T-cell (primary cell): ENCODE data around the gene BMPR1B. TPM values are rescaled to one million over a fixed set of nuclear protein-coding genes. Genes with fewer than 3 reads are reported as not detected.
"Not testable (repeated sequence)": the region's sequence is repeated elsewhere in the genome, so short reads cannot be mapped to it uniquely, and the experiment has no call there.

Source experiments
- ATAC-seq, 4 experiments: fragments of 200-7000 bp in 3 of 4; fragments of 150-1000 bp in 1 of 4; cut with Tn5 transposase; replicated peaks in 1 of 4; 1 replicate in 3 of 4; 2 replicates in 1 of 4; pipeline ENCODE4 v1.10.0; 2021; ENCODE audit warnings: moderate library complexity in 3 of 4, mild to moderate bottlenecking in 2 of 4, moderate number of reproducible peaks in 1 of 4
- CTCF ChIA-PET, 2 donors: fragments of 300-600 bp; sonication (Branson Sonifier 250); formaldehyde crosslinking; loops; one replicate each; lab custom pipeline; 2022; ENCODE audit warnings: antibody characterized with exemption in 2 of 2; lab: Charles Lee
- POLR2A ChIA-PET, 2 donors: fragments of 300-600 bp; sonication (Branson Sonifier 250); formaldehyde crosslinking; loops; one replicate each; lab custom pipeline; 2022; ENCODE audit warnings: antibody characterized with exemption in 2 of 2; lab: Charles Lee
- DNase-seq, 35 experiments: peaks; one replicate each; pipeline versions ENCODE4 v3.0.0 to v3.0.0-alpha.2; 2013 to 2023
- H3K27ac ChIP-seq: one replicate; pipeline ENCODE4 v1.5.1; 2013; ENCODE audit warnings: low read length
- H3K27me3 ChIP-seq, 2 experiments: replicated peaks in 1 of 2; 1 replicate in 1 of 2; 2 replicates in 1 of 2; pipeline versions ENCODE4 v1.6.1 to v1.7.0; 2013; ENCODE audit warnings: low read length in 1 of 2, mixed read lengths in 1 of 2; ENCODE audit not compliant: control insufficient read depth in 2 of 2, insufficient read depth in 2 of 2; ENCODE audit errors: extremely low read depth in 1 of 2
- H3K36me3 ChIP-seq, 2 donors: 1 replicate in 1 of 2; 2 replicates in 1 of 2; pipeline versions ENCODE4 v1.6.1 to v1.7.0; 2013; ENCODE audit warnings: low read length in 1 of 2; ENCODE audit not compliant: control insufficient read depth in 2 of 2, insufficient read depth in 1 of 2; ENCODE audit errors: extremely low read depth in 1 of 2
- H3K4me1 ChIP-seq, 2 experiments: 1 replicate in 1 of 2; 2 replicates in 1 of 2; pipeline versions ENCODE4 v1.6.1 to v1.7.0; 2013; ENCODE audit warnings: low read length in 2 of 2, mixed read lengths in 1 of 2; ENCODE audit not compliant: insufficient read depth in 2 of 2, control insufficient read depth in 1 of 2; ENCODE audit errors: extremely low read depth in 1 of 2
- H3K4me3 ChIP-seq, 2 donors: 1 replicate in 1 of 2; 2 replicates in 1 of 2; pipeline versions ENCODE4 v1.5.1 to v1.7.0; 2013; ENCODE audit warnings: mild to moderate bottlenecking in 2 of 2, low read length in 1 of 2, moderate library complexity in 1 of 2; ENCODE audit not compliant: control insufficient read depth in 1 of 2; ENCODE audit errors: extremely low read depth in 1 of 2
- H3K9me3 ChIP-seq: 2 replicates; pipeline ENCODE4 v1.7.0; 2013
- H3K27ac Mint-ChIP-seq, 2 donors: one replicate each; pipeline ENCODE4 v1.8.0; 2020 to 2021; ENCODE audit warnings: mild to moderate bottlenecking in 2 of 2, mixed read lengths in 2 of 2
- H3K27me3 Mint-ChIP-seq, 2 donors: one replicate each; pipeline ENCODE4 v1.8.0; 2021 to 2022; ENCODE audit warnings: mixed read lengths in 2 of 2
- H3K36me3 Mint-ChIP-seq: one replicate; pipeline ENCODE4 v1.8.0; 2021; ENCODE audit warnings: mixed read lengths
- H3K4me1 Mint-ChIP-seq, 3 donors: one replicate each; pipeline ENCODE4 v1.8.0; 2020 to 2022; ENCODE audit warnings: mixed read lengths in 3 of 3, mild to moderate bottlenecking in 1 of 3
- H3K4me3 Mint-ChIP-seq, 3 donors: one replicate each; pipeline ENCODE4 v1.8.0; 2020 to 2022; ENCODE audit warnings: mild to moderate bottlenecking in 3 of 3, mixed read lengths in 3 of 3, moderate library complexity in 3 of 3
- H3K9me3 Mint-ChIP-seq, 3 donors: one replicate each; pipeline ENCODE4 v1.8.0; 2020 to 2022; ENCODE audit warnings: mixed read lengths in 3 of 3
- WGBS: methylation state at CpG from one replicate; pipeline ENCODE4 v1.1.5; 2013; ENCODE audit warnings: missing lambda C conversion rate; ENCODE audit not compliant: insufficient coverage; 5-methylcytosine and 5-hydroxymethylcytosine counted together
- total RNA-seq, 35 experiments: library from RNA in 6 of 35; stranded (reverse) in 6 of 35; fragments of 120-200 nt in 1 of 35; gene quantifications; one replicate each; pipeline versions ENCODE4 v1.2.1 to v1.2.4 and lab custom pipeline; 2013 to 2026

BMPR1B gene
- total RNA-seq, 5 donors from 2014 or later (not counting 1 experiment from before 2014, with no cell fraction given): 0.09 to 0.36 (median 0.28) TPM; not detected in 2

- no peak for DNase-seq
- no peaks in the 10 kb centered on the region for H3K9me3 ChIP-seq
- H3K4me3 ChIP-seq: no peak overlapping the region
- ChIA-PET CTCF (interaction anchor here in 1 of 2 donors (0.7 kb wide), 1 partner anchor 234 kb away, joined by 4 read pairs; no protein-coding TSS in a partner anchor), POLR2A (no interaction called here)
- no CpG with 5 or more reads among the region's 1 CpG for WGBS
- H3K36me3 Mint-ChIP-seq: no peaks in the 10 kb centered on the region
- H3K27me3 Mint-ChIP-seq: peaks cover 0 to 6% of the 10 kb centered on the region in 2 donors
- no peak for ATAC-seq
- H3K27me3 ChIP-seq: no peaks in the 10 kb centered on the region
- H3K36me3 ChIP-seq: no peaks in the 10 kb centered on the region
- H3K4me3 Mint-ChIP-seq: no peak overlapping the region
- H3K4me1 ChIP-seq: no peaks in the 10 kb centered on the region
- no peak overlapping the region for H3K27ac ChIP-seq
- H3K4me1 Mint-ChIP-seq: no peaks in the 10 kb centered on the region
- no peak overlapping the region for H3K27ac Mint-ChIP-seq
- H3K9me3 Mint-ChIP-seq: no peaks in the 10 kb centered on the region
Measured at GRCh38 chr4:95058991-95059390, 301.2 kb downstream of the BMPR1B start.

- ChIA-PET POLR2A (no interaction called here), CTCF (interaction anchor here in 1 of 2 donors (0.7 kb wide), 1 partner anchor 234 kb away, joined by 4 read pairs; no protein-coding TSS in a partner anchor)
- no peaks in the 10 kb centered on the region for H3K4me1 Mint-ChIP-seq
- peaks cover 0 to 6% of the 10 kb centered on the region in 2 donors for H3K27me3 Mint-ChIP-seq
- no peak overlapping the region for H3K4me3 Mint-ChIP-seq
- WGBS: no CpG with 5 or more reads among the region's 1 CpG
- H3K27me3 ChIP-seq: no peaks in the 10 kb centered on the region
- H3K36me3 ChIP-seq: no peaks in the 10 kb centered on the region
- no peak overlapping the region for H3K27ac ChIP-seq
- no peaks in the 10 kb centered on the region for H3K36me3 Mint-ChIP-seq
- H3K9me3 ChIP-seq: no peaks in the 10 kb centered on the region
- no peak for DNase-seq
- no peak overlapping the region for H3K27ac Mint-ChIP-seq
- ATAC-seq: no peak
- H3K4me3 ChIP-seq: no peak overlapping the region
- H3K9me3 Mint-ChIP-seq: no peaks in the 10 kb centered on the region
- no peaks in the 10 kb centered on the region for H3K4me1 ChIP-seq
Measured at GRCh38 chr4:95059663-95060062, 301.9 kb downstream of the BMPR1B start.

GRCh38 chr4:95061220-95061619, 303.5 kb downstream of the BMPR1B start:
- Histone ChIP-seq H3K27ac (no peak overlapping the region), H3K36me3 (no peaks in the 10 kb centered on the region), H3K4me3 (no peak overlapping the region), H3K27me3 (no peaks in the 10 kb centered on the region), H3K9me3 (no peaks in the 10 kb centered on the region), H3K4me1 (no peaks in the 10 kb centered on the region)
- H3K27ac Mint-ChIP-seq: no peak overlapping the region
- ChIA-PET CTCF (no interaction called here), POLR2A (no interaction called here)
- H3K27me3 Mint-ChIP-seq: peaks cover 0 to 6% of the 10 kb centered on the region in 2 donors
- DNase-seq (no peak), ATAC-seq (no peak)
- H3K9me3 Mint-ChIP-seq: no peaks in the 10 kb centered on the region
- WGBS: no CpG with 5 or more reads among the region's 2 CpGs
- H3K36me3 Mint-ChIP-seq: no peaks in the 10 kb centered on the region
- no peaks in the 10 kb centered on the region for H3K4me1 Mint-ChIP-seq
- no peak overlapping the region for H3K4me3 Mint-ChIP-seq

GRCh38 chr4:95061801-95062200, 304.0 kb downstream of the BMPR1B start:
- DNase-seq, H3K36me3 Mint-ChIP-seq, H3K27me3 Mint-ChIP-seq, H3K9me3 ChIP-seq, H3K4me3 ChIP-seq, H3K27me3 ChIP-seq, H3K9me3 Mint-ChIP-seq, CTCF ChIA-PET, H3K36me3 ChIP-seq, H3K4me1 Mint-ChIP-seq, H3K4me1 ChIP-seq, ATAC-seq, H3K4me3 Mint-ChIP-seq, POLR2A ChIA-PET, H3K27ac Mint-ChIP-seq, H3K27ac ChIP-seq: not testable (repeated sequence)
- no CpG with 5 or more reads among the region's 4 CpGs for WGBS

- CTCF ChIA-PET: no interaction called here
- Histone ChIP-seq H3K9me3 (no peaks in the 10 kb centered on the region), H3K36me3 (no peaks in the 10 kb centered on the region), H3K4me3 (no peak overlapping the region), H3K27ac (no peak overlapping the region), H3K4me1 (no peaks in the 10 kb centered on the region), H3K27me3 (no peaks in the 10 kb centered on the region)
- Mint-ChIP-seq H3K4me3 (no peak overlapping the region), H3K27me3 (peaks cover 0 to 4% of the 10 kb centered on the region in 2 donors), H3K36me3 (no peaks in the 10 kb centered on the region), H3K9me3 (no peaks in the 10 kb centered on the region), H3K27ac (no peak overlapping the region), H3K4me1 (no peaks in the 10 kb centered on the region)
- POLR2A ChIA-PET: no interaction called here
- WGBS: no CpG with 5 or more reads among the region's 1 CpG
- no peak for DNase-seq
- ATAC-seq: no peak
Measured at GRCh38 chr4:95066050-95066449, 308.3 kb downstream of the BMPR1B start.

GRCh38 chr4:95068401-95068800, 310.6 kb downstream of the BMPR1B start:
- Mint-ChIP-seq H3K36me3 (no peaks in the 10 kb centered on the region), H3K9me3 (no peaks in the 10 kb centered on the region), H3K27ac (no peak overlapping the region), H3K4me1 (no peaks in the 10 kb centered on the region), H3K4me3 (no peak overlapping the region), H3K27me3 (peaks cover 0 to 3% of the 10 kb centered on the region in 2 donors)
- Histone ChIP-seq H3K4me1 (no peaks in the 10 kb centered on the region), H3K4me3 (no peak overlapping the region), H3K27ac (no peak overlapping the region), H3K36me3 (no peaks in the 10 kb centered on the region), H3K27me3 (no peaks in the 10 kb centered on the region), H3K9me3 (no peaks in the 10 kb centered on the region)
- ChIA-PET CTCF (no interaction called here), POLR2A (no interaction called here)
- DNase-seq (no peak), ATAC-seq (no peak)
- WGBS: 70% methylated on average over 1 of the region's 1 CpG
